Suppressor macrophage (primary cell): ENCODE data around the gene SETD3.
A peak's percentile ranks its signal among the peaks of the same experiment; 100 is the strongest.

Source experiments
- DNase-seq, 4 experiments: peaks; one replicate each; pipeline ENCODE4 v3.0.0-alpha.2; 2020 to 2022

Gene SETD3

DNA sequence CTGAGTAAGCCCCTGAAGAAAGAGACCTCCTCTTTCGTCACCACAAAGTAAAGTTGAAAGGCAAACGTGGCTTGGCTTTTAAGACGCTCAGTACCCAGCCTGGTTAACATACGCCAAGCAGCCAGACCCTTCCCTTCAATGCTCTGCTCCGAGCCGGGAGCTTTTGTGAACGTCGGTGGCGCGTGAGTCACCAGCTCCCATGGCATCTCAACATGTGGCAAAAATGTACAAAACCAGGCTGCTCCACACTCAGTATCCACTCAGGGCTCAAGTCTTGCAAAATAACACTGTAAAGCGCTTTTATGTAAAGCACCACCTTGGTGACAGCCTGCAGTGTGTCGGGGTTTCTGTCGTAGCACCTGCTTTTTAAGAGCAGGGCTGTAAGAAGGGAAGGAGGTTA is 89.0 kb downstream of the SETD3 start:
- DNase-seq = no peak

DNA sequence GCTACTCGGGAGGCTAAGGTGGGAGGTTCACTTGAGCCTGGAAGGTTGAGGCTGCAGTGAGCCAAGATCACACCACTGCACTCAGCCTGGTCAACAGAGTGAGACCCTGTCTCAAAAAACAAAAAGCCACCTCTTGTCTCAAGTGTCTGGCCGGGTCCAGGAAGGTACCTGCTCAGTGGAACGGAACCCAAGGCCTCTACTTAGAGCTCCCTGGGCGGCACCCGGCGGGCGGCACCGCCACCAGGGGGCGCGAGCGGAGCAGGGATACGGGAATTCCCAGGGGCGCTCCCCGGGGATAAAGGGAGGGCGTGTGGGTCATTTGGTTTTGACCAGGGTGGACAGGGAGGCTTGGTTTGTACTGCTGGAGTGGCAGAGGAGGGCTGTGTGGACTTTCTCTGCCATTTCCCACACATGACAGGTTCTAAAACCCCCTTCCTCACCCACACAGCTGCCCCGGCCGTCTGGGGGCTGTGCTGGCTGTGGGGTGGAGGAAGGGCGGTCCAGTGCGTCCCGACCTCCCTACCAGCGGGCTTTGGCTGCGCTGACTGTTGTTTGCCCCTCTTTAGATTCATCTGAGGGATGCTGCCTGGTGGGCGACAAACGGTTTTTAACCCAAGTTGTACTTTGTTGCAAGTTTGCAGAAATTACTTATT is 91.4 kb downstream of the SETD3 start:
- DNase-seq = peak; percentile 27 to 71 (median 38)

DNA sequence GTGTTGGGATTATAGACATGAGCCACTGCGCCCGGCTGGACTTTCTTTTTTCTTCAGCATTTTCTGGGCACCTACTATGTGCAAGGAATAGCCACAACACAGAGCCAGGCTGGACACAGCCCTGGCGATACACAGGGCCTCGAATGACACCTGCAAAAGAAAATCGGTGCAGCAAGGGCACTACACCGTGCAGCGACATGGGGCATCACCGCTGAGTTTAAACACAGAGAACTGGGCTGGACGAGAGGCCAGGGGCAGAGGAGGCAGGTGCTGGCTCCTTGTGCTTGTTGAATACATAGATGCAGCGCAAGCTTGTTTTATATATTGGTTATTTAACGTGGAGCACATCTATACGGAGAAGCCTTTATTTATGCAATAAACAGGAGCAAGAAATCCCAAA is 92.4 kb downstream of the SETD3 start:
- no peak for DNase-seq

DNA sequence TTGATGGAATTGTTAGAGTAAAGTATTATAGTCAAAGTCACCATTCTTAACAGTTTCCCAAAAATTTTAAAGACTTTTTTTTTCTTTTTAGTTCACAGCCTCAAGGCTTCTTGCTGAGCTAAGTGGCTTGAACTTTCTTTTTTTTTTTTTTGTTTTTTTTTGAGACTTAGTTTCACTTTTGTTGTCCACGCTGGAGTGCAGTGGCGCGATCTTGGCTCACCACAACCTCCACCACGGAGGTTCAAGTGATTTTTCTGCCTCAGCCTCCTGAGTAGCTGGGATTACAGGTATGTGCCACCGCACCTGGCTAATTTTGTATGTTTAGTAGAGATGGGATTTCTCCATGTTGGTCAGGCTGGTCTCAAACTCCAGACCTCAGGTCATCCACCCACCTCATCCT is 92.8 kb downstream of the SETD3 start:
- DNase-seq = no peak

DNA sequence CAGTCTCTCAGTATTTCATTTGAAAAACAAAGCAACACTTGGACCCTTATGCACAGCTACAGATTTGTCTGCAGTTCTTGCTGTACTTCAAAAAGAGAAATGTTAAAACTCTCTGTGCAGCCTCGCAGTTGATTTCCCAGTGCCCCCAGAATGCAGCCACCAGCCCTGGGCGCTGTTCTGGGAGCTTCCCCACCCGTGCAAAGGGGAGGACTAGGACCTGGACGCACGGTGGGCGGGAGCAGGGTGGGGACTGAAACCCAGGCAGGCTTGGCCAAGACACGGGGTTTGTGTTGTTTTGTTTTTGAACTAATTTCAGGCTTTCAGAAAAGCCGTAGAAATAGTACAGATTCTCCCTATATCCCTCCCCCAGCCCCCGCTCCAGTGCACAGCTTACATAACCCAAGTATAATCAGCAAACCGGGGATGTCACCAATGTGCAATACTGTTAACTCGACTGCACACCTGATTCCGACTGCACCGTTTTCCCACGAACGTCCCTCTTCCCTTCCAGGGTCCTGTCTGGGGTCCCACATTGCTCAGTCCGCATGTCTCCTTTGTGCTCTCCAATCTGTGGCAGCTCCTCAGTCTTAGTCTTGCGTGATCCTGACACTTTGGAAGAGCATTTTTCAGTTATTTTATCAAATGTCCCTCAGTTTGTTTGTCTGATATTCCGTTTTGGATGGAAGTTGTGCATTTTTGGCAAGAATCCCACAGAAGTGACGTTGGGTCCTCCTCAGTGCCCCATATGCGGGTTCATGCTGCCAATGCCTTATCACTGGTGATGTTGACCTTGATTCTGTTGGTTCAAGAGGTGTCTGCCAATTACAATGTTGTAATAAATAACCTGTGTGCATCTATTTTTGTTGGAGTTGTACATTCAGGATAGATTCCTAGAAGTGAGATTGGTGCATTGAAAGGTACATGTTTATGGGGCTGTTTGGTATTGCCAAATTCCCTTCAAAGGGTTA is 95.9 kb downstream of the SETD3 start:
- no peak for DNase-seq

DNA sequence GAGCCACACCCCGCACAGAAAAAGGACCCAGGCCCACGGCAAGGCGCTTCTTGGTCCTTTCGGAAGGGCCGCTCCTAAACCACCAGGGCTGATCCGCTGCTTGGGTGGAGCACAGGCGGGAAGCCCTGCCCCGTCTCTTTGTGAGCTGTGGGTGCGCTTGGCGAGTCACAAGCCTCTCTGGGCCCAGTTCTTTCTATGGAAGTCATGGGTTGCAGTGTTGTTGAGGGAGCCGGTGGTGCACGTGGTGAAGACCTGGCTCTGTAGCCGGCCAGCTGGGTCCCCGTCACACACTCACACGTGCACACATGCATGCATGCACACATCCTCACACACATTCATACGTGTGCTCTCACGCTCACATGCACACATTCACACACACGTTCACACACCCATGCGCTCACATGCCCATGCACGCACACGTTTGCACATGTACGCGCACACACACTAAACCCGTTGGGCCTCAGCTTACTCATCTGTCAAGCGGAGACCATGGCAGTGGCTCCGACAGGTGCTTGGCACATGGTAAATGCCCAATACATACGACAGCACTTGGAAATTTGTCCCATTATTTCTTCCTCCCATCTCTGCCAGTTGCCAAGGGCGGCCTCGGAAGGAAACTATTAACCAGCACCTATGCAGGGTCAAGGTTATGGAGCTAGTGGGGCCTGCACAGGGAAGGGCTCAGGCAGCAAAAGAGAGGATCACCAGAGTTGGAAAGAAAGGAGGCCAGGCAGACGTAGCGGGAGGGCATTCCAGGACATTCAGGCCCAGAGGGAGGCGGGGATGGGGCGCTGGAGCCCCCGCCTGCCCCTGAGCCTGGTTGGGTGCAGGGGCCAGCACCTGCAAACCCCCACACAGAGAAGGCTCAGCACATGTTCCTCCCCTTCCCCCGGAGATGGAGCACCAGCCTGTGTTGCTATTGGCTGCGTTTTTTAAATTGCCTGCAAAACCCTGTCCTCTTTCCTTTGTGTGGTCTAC is 96.9 kb downstream of the SETD3 start:
- DNase-seq = no peak

DNA sequence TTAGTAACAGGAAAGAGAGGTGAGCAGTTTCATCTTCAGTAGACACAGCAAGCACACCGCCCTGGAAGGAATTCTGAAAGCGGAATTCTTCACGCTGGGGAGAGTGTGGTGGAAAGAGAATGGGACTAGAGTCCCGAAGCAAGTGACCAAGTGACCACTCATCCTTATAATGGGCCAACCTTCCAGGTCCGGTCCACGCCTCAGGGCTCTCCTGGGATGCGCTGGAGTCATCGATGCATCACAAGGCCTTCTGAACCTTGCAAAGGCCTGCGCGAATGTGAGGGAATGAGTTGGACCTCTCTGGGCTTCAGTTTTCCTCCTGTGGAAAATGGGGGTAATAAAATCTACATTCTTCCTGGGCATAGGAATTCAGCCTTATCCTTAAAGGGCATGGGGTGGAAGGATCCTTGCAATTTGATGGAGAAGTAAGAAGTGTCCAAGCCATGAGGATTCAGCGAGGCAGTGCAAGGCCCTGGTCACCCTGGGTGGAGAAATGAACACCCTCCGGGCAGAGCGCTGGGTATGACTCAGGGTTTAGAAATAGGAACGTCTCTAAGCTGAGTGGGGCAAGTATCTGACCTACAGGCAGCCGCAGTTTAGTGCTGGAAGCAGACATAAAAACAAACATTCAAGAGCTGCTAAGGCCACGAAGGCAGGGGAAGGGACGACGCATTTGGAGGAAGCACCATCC is 97.7 kb downstream of the SETD3 start:
- no peak for DNase-seq

DNA sequence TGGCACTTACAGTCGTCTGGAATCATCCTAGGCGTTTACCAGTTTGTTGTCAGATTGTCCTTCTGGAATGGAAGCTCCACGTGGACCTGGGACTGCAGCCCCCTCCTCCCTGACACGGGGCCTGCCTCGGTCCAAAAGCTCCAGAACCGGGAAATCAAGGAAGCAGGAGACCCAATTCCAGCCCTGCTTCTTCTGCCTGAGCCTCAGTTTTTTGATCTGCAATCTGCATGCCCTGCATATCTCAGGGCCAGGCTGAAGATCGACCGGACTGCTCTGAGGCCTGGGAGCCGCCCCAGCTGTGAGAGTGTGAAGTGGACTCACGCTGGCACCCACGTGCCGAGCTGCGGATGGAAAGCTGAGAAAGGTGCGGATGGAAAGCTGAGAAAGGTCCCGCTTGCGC is 98.6 kb downstream of the SETD3 start:
- no peak for DNase-seq

DNA sequence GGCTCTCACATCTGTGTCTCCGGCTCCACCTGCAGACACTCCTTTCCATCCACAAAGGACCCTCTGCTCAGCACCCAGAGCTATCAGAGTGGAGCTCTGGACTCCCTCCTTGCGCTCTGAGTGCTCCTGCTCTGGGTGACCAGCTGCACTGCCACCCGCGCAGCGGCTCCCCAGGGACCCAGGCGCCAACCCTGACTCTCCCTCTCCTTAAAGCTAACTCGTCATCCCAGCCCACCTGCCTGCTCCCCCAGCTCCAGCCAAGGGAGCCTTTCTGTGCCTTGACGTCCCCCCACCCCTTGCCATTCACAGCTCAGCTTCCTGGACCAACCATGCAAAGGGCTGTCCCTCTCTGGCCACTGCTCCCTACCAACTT is 99.0 kb downstream of the SETD3 start:
- no peak for DNase-seq

DNA sequence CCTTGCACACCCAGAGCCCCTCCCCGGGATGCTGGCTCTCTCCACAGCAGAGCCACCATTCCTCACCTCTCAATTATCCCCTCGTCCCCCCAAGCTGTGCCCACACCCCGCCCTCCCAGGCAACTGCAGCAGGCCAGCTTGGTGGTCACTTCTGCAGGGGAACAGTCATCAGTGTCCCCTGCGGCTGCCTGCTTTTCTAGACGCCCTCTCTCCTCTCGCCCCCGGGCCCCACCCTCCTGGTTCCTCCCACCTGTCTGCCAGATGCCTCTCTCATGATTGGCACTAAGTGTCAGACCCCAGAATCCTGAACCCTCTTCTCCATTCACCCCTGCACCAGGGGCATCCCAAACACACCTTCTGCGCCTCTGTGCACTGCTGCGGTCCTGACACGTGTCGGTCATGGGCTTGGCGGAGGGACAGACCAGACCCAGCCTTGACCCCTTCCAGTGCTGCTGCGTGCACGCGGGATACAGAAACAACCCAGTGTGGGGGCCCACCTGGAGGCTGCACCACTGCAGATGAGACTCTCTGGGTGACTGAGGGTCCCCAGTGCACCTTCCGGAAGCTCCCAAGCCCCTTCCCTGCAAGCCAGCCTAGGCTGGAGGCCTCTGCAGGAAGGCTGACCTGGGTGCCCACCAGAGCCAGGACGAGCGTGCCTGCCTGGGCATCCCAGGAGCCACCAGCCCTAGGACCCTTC is 99.5 kb downstream of the SETD3 start:
- no peak for DNase-seq

DNA sequence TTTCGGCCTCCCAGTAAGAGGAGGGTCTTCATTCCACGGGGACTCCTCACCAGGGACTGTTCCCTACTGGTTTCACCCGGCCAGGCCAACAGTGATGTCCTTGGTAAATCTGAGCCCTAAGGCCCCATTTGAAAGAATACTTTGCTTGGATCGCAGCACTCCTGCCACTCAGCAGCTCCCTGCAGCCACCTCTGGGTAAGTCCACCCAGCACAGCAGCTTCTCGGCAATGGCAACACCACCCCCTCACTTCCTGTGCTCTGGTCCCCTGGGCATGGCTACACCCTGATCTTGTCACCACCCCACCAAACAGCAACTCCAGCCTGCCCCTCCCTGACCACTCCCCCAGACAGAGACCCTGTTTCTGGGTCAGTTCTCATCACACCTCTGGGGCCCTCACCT is 100.3 kb downstream of the SETD3 start:
- no peak for DNase-seq

DNA sequence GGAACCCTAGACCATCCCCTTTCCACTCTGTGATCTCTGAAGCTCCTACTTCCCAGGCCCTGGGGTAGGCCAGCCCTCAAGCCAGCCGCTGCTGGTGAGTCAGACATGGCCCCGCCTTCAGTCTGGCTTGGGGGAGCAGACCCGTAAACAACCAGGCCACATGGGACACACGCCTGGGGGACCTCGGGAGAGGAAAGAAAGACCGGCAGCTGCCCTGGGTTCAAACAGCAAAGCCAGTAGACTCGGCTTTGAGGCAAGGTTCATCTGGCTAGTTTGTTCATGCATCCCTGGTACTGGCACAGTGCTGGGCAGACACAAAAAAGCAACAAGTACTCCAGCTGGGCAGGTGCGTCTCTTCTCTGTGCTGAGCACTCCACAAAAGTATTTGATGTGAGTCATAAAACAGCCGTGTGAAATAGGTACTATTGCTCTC is 101.9 kb downstream of the SETD3 start:
- DNase-seq = no peak

DNA sequence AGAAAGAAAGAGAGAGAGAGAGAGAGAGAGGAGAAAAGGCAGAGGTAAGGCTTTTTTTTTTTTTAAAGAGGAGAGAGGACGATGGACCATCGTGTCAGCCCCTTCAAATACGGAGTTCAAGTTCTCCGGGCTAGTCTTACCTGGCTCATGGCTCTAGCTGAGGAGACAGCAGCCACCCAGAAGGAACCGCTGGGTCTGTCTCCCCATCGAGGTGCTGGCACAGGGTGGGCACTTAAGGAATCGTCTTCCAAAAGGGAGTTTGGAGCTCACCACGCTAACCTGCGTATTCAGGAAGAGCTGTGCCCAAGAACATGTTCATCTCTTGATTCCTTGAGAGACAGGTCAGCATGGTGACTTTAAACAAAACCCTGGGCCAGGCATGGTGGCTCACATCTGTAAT is 102.7 kb downstream of the SETD3 start:
- no peak for DNase-seq

DNA sequence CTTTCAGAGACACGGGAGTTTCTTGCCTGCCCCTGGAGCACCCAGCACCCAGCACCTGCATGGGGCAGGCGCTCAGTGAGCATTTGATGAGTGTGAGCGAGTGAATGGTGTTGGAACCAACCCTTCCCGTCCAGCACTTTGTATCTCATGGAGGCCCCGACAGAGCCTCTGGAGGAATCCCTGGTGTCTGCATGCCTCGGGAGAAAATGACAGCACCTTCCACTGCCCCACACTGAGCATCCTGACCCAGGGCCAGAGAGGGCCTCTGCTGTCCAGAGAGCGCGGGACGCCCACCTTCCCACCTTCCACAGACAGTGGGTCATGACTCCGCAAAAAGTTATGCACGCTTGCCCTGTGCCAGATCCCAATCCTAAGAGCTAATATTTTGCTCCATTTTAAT is 105.7 kb downstream of the SETD3 start:
- DNase-seq = no peak

DNA sequence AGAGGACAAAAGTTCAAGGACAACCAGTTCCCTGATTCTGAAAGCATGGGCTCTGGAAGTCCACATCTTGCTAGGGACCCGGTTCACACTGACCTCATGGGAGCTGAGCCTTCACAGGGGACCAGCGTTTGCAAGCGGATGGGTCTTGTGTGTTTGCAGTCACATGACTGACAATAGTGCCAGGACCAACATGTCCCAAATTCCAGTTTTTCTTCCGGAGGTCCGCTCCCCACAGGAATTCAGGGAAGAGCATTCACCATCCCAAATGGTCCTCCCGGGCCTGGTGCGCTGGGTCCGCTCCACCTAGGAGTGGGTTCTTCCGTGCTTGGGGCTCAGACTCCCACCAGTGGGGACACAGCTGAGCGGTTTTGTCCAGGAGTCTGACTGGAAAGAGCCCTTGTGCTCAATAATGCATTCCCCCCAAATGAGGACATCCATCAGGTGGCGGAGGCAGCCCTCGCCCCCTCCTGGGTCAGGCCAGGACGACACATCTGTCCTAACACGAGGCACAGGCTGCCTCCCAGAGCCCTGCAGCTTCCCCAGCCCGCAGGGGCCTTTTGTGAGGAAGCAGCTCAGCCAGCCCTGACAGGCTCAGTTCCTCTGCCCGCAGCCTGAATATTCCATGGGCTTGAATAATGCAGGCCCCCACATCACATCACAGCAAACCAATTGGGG is 116.9 kb downstream of the SETD3 start:
- no peak for DNase-seq

DNA sequence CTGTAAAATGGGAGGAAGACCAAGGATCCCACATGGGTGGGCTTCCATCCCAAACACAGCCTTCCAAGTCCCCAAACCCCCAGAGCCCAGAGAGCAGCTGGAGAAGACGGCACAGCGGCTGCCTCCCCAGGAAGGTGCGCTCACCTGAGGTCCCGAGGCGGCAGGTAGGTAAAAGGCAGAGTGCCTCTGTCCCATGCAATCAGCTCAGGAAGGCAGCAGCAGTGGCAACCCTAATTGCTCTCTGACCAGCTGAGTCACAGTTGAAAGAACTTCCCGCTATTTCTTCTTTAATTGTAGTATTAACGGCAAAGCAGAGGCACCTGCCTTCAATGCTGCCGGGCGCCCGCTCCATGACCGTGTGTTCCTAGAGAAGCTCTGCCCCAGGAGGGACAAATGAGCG is 117.6 kb downstream of the SETD3 start:
- DNase-seq = no peak

DNA sequence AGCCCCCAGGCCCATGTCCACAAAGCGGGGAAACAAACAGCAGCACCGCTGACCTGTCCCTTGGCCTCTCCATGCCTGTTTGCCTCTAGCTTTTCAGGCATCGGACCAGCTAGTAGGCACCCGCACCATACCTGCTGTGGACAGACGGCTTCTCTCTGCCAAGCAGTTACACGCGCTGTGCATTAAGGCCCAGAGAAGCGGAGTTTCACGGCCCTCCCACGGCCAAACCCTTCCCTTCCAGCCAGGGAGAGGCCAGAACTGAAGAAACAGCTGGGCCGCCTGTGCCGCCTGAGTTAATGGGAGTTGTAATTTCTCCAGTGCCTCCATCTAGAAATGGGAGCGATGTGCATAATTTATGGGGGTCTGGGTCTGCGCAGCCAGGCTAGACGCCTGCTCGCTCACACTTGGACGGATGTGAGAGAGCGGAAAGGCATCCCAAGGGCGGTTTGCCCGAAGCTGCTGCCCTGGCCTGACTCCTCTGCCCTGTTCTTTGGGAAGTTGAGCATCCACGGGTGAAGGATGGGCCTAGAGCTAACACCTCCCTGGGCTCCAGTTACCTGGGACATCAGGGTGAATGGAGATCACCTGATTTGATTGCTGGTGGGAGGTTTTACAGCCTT is 119.0 kb downstream of the SETD3 start:
- no peak for DNase-seq

DNA sequence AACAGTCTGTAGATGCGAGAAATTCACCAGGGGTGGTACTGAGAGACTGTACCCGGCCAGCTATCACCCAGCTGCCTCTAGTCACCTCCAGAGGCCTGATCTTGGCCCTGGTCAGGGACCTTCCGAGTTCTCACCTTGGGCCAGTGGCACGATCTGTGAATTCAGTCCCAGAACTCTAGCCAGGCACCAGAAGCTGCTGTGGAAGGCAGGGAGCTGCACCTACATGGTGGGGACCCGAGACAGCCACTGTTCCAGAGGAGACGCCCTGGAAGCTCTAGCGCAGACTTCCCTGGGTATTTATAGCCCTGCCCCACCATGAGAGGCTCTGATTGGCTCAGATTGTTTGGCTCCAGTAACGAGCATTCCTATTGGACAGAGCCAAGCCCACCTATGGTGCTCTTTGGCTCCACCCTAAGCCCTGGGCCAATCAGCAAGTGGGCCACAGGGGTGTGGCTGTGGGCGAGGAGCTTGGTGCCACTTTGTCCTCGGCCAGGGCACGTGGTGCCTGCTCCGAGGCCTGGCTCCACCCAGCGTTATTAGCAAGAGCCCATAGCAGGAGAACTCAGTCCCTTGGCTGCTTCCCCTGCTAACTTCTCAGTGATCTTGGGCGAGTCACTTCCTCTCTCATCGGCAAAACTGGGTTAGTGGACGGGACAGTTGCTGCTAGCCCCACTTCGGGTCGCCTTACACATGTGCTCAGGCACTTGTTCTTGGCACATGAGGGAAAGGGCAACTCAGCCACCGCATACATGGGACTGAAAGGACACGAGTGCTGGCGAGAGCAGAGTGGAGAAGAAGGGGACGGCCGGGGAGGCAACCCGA is 119.7 kb downstream of the SETD3 start:
- DNase-seq = no peak

DNA sequence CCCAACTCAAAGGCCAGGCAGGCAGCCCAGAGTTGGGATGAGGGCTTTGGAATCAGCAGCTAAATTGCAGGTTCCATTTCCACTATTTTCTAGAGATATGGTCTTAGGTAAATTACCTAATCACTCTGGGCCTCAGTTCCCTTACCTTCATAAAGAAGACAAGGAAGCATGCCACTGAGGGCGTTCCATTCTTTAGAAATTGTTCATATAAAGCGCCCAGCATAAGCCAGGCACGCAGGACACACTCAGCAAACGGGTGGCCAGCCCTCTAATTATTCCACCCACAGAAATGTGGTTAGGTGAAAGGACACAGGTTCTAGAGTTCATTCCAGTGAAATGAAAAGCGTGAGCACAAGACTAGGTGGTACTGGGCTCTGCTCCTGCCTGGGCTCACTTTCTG is 120.8 kb downstream of the SETD3 start:
- no peak for DNase-seq

DNA sequence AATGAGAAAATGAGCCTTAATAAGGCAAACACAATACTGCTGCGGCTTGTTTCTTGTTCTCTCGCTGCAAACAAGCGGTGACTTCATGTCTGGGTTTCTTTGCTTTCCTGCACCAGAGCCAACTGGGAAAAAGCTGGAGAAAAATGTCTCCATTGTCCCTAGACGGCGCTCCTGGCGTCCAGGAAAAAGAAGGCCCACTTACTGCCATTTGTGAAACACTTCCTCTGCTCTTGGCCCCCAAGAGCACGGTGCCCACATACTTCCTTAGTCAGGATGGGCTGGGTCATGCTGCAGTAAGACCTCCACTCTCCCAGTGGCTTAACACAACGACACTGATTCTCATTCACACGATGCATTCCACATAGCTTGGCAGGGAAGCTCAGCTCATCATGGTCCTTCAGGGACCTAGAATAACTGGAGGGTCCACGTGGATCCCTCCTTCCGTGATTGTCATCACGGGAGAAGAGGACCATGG is 122.7 kb downstream of the SETD3 start:
- no peak for DNase-seq
